CD4-positive, alpha-beta memory T cell (primary cell): ENCODE results near the gene BTNL8. TPM values are rescaled to one million over a fixed set of nuclear protein-coding genes. Genes with fewer than 3 reads are reported as not detected.

Experiments
- polyA plus RNA-seq, 2 donors: library from polyadenylated mRNA; unstranded; fragments of 300-500 nt; fragmentation: Illumina TruSeq; gene quantifications; one replicate each; pipeline ENCODE4 v1.2.3, GENCODE V29; 2021
- total RNA-seq, 2 experiments: library from RNA; stranded (reverse); gene quantifications; one replicate each; pipeline ENCODE4 v1.2.3, GENCODE V29; 2021

Gene BTNL8
- total and polyA plus RNA-seq, 4 experiments from 2014 or later = not detected

Other genes starting within 250 kb of the BTNL8 start
- gene FLT4, start 249.6 kb upstream of the BTNL8 start, total RNA-seq = 10 to 100 TPM in 1 of 2 experiments, 1 to 10 TPM in 1; 6.9 to 10.3 TPM
- 1 to 10 TPM in 1 of 2 donors, not detected in 1; 1.2 TPM for gene FLT4, start 249.6 kb upstream of the BTNL8 start, polyA plus RNA-seq
- not detected for gene OR2Y1, start 159.1 kb upstream of the BTNL8 start, total RNA-seq
- gene OR2Y1, start 159.1 kb upstream of the BTNL8 start, polyA plus RNA-seq = not detected
- gene MGAT1, start 96.4 kb upstream of the BTNL8 start, total RNA-seq = 100 to 1,000 TPM; 187 TPM
- gene MGAT1, start 96.4 kb upstream of the BTNL8 start, polyA plus RNA-seq = 100 to 1,000 TPM; 135 to 150 TPM
- 10 to 100 TPM; 71.1 to 71.7 TPM for gene ZFP62, start 37.9 kb upstream of the BTNL8 start, total RNA-seq
- 10 to 100 TPM; 11.4 to 21.1 TPM for gene ZFP62, start 37.9 kb upstream of the BTNL8 start, polyA plus RNA-seq
- gene BTNL3, start 89.7 kb downstream of the BTNL8 start, total RNA-seq = not detected
- not detected for gene BTNL3, start 89.7 kb downstream of the BTNL8 start, polyA plus RNA-seq
- gene BTNL9, start 141.1 kb downstream of the BTNL8 start, total RNA-seq = not detected
- not detected for gene BTNL9, start 141.1 kb downstream of the BTNL8 start, polyA plus RNA-seq
- gene OR2V1, start 232.0 kb downstream of the BTNL8 start, total RNA-seq = not detected
- gene OR2V1, start 232.0 kb downstream of the BTNL8 start, polyA plus RNA-seq = not detected
- gene OR2V2, start 248.4 kb downstream of the BTNL8 start, total RNA-seq = not detected
- not detected for gene OR2V2, start 248.4 kb downstream of the BTNL8 start, polyA plus RNA-seq